Hepatocyte (in vitro differentiated cells): ENCODE measurements around the gene RBMS1.

Experiments
- CTCF ChIP-seq: fragments of 200-600 bp; sonication (generic); IDR thresholded peaks from 2 replicates; pipeline ENCODE4 v1.5.1; 2016; ENCODE audit warnings: antibody characterized with exemption, mild to moderate bottlenecking; ENCODE audit not compliant: poor library complexity
- EZH2 ChIP-seq: fragments of 200-600 bp; sonication (generic); IDR thresholded peaks from 2 replicates; pipeline ENCODE4 v1.6.1; 2016; ENCODE audit warnings: antibody characterized with exemption, mild to moderate bottlenecking, borderline replicate concordance

- TF ChIP-seq EZH2 (no peak), CTCF (no peak)
Measured at GRCh38 chr2:160473468-160474318, 19.9 kb downstream of the RBMS1 start.
